Ascending aorta (tissue), 2 donors: ENCODE data around the gene ASB6. TPM values are rescaled to one million over a fixed set of nuclear protein-coding genes. Genes with fewer than 3 reads are reported as not detected.

Experiments used
- DNase-seq, 2 donors: peaks; one replicate each; pipeline ENCODE4 v3.0.0-alpha.2; 2019; ENCODE audit warnings: low spot score in 2 of 2
- H3K27ac ChIP-seq, 2 donors: fragments of 200-600 bp; sonication (generic); one replicate each; pipeline ENCODE4 v1.5.1; 2016 to 2017; ENCODE audit warnings: mild to moderate bottlenecking in 1 of 2
- H3K27me3 ChIP-seq: fragments of 200-600 bp; sonication (generic); one replicate; pipeline ENCODE4 v1.5.1; 2017
- H3K36me3 ChIP-seq, 2 donors: fragments of 200-600 bp; sonication (generic); one replicate each; pipeline ENCODE4 v1.5.1; 2016
- H3K4me1 ChIP-seq, 2 donors: fragments of 200-600 bp; sonication (generic); one replicate each; pipeline ENCODE4 v1.5.1; 2016 to 2017; ENCODE audit warnings: mild to moderate bottlenecking in 1 of 2
- H3K4me3 ChIP-seq, 2 donors: fragments of 200-600 bp; sonication (generic); one replicate each; pipeline ENCODE4 v1.5.1; 2016 to 2017; ENCODE audit warnings: mild to moderate bottlenecking in 1 of 2
- H3K9me3 ChIP-seq, 2 donors: fragments of 200-600 bp; sonication (generic); one replicate each; pipeline ENCODE4 v1.5.1; 2016
- intact Hi-C: fragments of 100-400 bp; cut with DNase I; formaldehyde crosslinking; loops from one replicate; pipeline ENCODE4 v1.15.1; 2023
- total RNA-seq: library from RNA; depleted of rRNA; stranded (reverse); fragments of >200 nt; gene quantifications from one replicate; pipeline ENCODE4 v1.1.0, GENCODE V29; 2016
- TF ChIP-seq, protein P1 (sequence below), 3 experiments: fragments of 200-600 bp in 2 of 3; fragments of 450-650 bp in 1 of 3; sonication (generic) in 2 of 3; IDR thresholded peaks; one replicate each; pipeline ENCODE4 v1.5.1; 2016 to 2019; ENCODE audit warnings: antibody characterized with exemption in 3 of 3, mild to moderate bottlenecking in 1 of 3, moderate library complexity in 1 of 3

Gene ASB6
- total RNA-seq, 1 donor from 2014 or later: 29.7 TPM

DNA sequence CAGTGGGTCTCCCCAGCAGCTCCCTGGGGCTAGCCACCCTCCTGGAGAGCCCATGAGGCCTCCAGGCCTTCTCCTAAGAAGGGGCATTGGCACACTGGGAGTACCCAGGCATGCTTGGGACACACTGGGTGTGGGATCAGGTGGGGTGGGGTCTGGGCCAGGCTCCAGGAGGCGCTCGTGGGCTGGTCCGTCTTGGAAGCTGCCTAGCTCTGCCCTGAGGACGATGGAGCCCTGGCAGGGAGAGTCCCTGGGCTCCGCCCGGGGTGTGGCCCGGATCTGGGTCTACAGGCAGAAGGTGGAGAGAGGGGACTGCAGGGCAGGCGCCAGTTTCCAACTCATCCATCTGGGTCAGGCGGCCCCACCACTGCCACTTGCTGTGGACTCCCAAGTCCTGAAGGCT, 25.9 kb upstream of the ASB6 start:
- no peak for DNase-seq
- TF ChIP-seq, protein P1, sequence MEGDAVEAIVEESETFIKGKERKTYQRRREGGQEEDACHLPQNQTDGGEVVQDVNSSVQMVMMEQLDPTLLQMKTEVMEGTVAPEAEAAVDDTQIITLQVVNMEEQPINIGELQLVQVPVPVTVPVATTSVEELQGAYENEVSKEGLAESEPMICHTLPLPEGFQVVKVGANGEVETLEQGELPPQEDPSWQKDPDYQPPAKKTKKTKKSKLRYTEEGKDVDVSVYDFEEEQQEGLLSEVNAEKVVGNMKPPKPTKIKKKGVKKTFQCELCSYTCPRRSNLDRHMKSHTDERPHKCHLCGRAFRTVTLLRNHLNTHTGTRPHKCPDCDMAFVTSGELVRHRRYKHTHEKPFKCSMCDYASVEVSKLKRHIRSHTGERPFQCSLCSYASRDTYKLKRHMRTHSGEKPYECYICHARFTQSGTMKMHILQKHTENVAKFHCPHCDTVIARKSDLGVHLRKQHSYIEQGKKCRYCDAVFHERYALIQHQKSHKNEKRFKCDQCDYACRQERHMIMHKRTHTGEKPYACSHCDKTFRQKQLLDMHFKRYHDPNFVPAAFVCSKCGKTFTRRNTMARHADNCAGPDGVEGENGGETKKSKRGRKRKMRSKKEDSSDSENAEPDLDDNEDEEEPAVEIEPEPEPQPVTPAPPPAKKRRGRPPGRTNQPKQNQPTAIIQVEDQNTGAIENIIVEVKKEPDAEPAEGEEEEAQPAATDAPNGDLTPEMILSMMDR (IDR thresholded peaks at IDR 0.05): no peak
- Histone ChIP-seq H3K4me3 (peak overlapping the region; percentile 59 to 76), H3K27me3 (no peaks in the 10 kb centered on the region), H3K4me1 (peaks cover 0 to 36% of the 10 kb centered on the region in 2 donors), H3K9me3 (no peaks in the 10 kb centered on the region), H3K36me3 (no peaks in the 10 kb centered on the region), H3K27ac (peak overlapping the region; percentile 68 to 74)
- intact Hi-C loops: loop anchor here (2.0 kb wide), 4 partner anchors 19 to 57 kb away; no protein-coding TSS in a partner anchor

DNA sequence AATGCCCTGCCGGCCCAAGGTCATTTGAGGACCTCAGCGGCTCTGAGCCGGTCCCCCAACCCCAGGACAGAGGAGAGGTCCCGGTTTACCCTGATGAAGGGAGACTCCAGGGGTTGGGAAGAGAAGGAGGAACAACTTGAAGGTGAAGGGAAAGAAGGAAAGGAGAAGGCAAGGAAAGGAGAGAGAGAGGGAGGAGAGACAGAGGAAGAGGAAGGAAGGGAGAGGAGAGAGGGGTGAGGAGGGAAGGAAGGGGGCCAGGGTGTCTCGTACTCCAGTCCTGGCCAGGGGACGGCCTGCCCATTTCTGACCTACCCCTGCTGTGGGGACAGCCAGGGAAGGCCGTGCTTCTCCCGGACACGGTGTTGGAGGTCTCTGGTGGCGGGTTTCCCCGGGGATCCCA, 25.4 kb upstream of the ASB6 start:
- intact Hi-C loops: loop anchor here (2.0 kb wide), 4 partner anchors 19 to 57 kb away; no protein-coding TSS in a partner anchor

DNA sequence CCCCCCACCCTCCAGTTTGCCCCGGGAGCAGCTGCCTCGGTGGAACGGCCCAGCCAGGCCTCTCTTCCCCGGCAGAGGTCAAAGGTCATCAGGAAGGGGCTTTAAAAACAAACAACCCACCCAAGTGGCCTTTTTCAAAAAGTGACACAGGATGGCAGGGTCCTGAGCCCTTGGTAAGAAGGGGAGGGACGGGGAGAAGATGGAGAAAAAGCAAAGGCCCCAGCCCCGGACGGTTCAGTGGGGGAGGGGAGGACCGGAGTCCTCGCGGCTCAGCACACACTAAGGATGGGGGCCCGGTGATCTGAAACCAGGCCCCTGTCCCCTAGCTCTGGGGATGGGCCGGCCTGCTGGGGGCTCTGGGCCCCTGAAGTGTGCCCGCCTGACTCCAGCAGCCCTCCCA, 24.6 kb upstream of the ASB6 start:
- Histone ChIP-seq H3K4me3 (peak overlapping the region; percentile 59 to 76), H3K9me3 (no peaks in the 10 kb centered on the region), H3K27me3 (no peaks in the 10 kb centered on the region), H3K27ac (peak overlapping the region; percentile 68 to 74), H3K4me1 (peaks cover 0 to 30% of the 10 kb centered on the region in 2 donors), H3K36me3 (no peaks in the 10 kb centered on the region)
- intact Hi-C loops: loop anchor here (2.0 kb wide), 4 partner anchors 18 to 58 kb away; no protein-coding TSS in a partner anchor
- TF ChIP-seq, protein P1 (IDR thresholded peaks at IDR 0.05): no peak
- no peak for DNase-seq

More for the DNA sequence above, 25.4 kb upstream of the ASB6 start:
- TF ChIP-seq, protein P1 (IDR thresholded peaks at IDR 0.05): no peak
- Histone ChIP-seq H3K27ac (peak overlapping the region; percentile 68 to 74), H3K36me3 (no peaks in the 10 kb centered on the region), H3K27me3 (no peaks in the 10 kb centered on the region), H3K9me3 (no peaks in the 10 kb centered on the region), H3K4me1 (peaks cover 0 to 32% of the 10 kb centered on the region in 2 donors), H3K4me3 (peak overlapping the region; percentile 59 to 76)
- no peak for DNase-seq

DNA sequence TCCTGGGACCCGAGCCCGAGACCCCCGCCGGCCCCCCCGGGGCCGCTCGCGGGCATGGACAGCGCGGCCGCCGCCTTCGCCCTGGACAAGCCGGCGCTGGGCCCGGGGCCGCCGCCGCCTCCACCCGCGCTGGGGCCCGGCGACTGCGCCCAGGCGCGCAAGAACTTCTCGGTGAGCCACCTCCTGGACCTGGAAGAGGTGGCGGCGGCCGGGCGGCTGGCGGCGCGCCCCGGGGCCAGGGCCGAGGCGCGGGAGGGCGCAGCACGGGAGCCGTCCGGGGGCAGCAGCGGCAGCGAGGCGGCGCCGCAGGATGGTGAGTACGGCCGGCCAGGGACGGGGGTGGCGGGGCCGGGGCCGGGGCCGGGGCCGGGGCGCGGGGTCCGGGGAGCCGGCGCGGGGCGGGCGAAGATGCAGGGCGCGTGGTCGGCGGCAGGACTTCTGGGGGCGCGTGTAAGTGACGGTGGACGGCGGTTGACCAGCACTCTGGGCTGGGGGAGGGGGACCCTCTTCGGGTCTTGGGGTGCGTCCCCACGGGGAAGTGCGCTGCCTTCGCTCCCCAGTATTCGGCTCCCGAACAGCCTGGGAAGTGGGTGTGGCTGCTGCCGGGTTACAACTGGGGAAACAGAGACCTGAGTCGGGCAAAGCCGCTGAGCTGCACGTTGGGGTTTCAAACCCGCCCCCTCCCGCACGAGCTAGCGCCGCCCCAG, 24.0 kb upstream of the ASB6 start:
- Histone ChIP-seq H3K27ac (peak overlapping the region; percentile 68 to 74), H3K36me3 (no peaks in the 10 kb centered on the region), H3K4me1 (peaks cover 0 to 30% of the 10 kb centered on the region in 2 donors), H3K9me3 (no peaks in the 10 kb centered on the region), H3K4me3 (peak overlapping the region; percentile 59 to 76), H3K27me3 (no peaks in the 10 kb centered on the region)
- no peak for DNase-seq
- intact Hi-C loops: loop anchor here (2.0 kb wide), 5 partner anchors 17 to 59 kb away; partner anchors contain the start of gene ASB6
- TF ChIP-seq, protein P1 (IDR thresholded peaks at IDR 0.05): peak in 1 of 3 experiments; percentile 46

DNA sequence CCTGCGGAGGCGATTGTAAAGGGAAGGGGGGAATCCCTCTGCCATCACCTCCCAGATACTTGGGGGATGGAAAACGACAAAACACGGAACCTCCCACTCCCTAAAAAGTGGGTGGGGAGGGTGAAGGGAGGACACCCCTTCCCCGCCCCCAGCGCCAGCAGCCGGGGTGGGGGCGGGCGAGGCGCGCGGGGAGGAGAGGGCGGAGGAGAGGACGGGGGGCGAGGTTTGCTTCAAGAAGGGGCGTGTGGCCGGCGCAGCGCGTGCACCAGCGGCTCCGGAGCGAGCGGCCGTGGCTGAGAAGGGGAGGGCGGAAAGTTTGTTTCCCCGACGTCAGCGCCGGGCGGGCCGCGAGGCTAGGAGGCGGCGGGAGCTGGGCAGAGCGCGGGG, 23.4 kb upstream of the ASB6 start, which contains the start of gene PRRX2:
Gene PRRX2 (plus strand): TSS at position 259 of the 387 bp plus-strand sequence. CDS start 221 bp downstream, outside the sequence.
- no peaks in the 10 kb centered on the region for H3K9me3 ChIP-seq
- H3K4me1 ChIP-seq: peaks cover 0 to 30% of the 10 kb centered on the region in 2 donors
- intact Hi-C loops: loop anchor here (2.0 kb wide), 1 partner anchor 23 kb away; the partner anchor contains the start of gene ASB6
- H3K4me3 ChIP-seq: peak within 1 kb of the TSS; percentile 59 to 76
- TF ChIP-seq, protein P1 (IDR thresholded peaks at IDR 0.05): no peak
- no peaks in the 10 kb centered on the region for H3K36me3 ChIP-seq
- H3K27ac ChIP-seq: peak within 1 kb of the TSS; percentile 68 to 74
- peak in 1 of 2 donors; percentile 77 for DNase-seq
- H3K27me3 ChIP-seq: no peaks in the 10 kb centered on the region
